K562 (cell line): ENCODE measurements around the gene LMO2. TPM values are rescaled to one million over a fixed set of nuclear protein-coding genes. Genes with fewer than 3 reads are reported as not detected.
A peak's percentile ranks its signal among the peaks of the same experiment; 100 is the strongest.

ENCODE experiments used
- ATAC-seq: fragments of 200-7000 bp; cut with Tn5 transposase; 3 replicates; pipeline ENCODE4 v1.9.1; 2020; ENCODE audit warnings: moderate library complexity
- BruUV-seq: library from RNA; stranded (reverse); fragments of 400-500 nt; replicated peaks from 2 replicates; lab custom pipeline; 2021; lab: Mats Ljungman, UMichigan
- CTCF ChIA-PET: fragments of 300-600 bp; formaldehyde crosslinking; extraction: SDS; loops from one replicate; lab custom pipeline; 2021; ENCODE audit warnings: low intra/inter-chr PET ratio; lab: Yijun Ruan, JAX
- POLR2A ChIA-PET: fragments of 300-600, 350-650 bp; sonication (Branson Sonifier 250); formaldehyde crosslinking; extraction: SDS; loops from one replicate; lab custom pipeline; 2021; ENCODE audit warnings: antibody characterized with exemption, inconsistent platforms; lab: Yijun Ruan, JAX
- DNase-seq, 4 experiments: peaks; one replicate each; pipeline versions ENCODE4 v3.0.0 to v3.0.0-alpha.2; 2011 to 2018; ENCODE audit warnings: low spot score in 3 of 4, mixed read lengths in 3 of 4; ENCODE audit errors: extremely low read depth in 1 of 4
- FAIRE-seq: peaks from 2 replicates; lab custom pipeline; 2011; peaks lifted over from hg19 to GRCh38; lab: Jason Lieb, UNC
- H2AFZ ChIP-seq: 2 replicates; pipeline ENCODE4 v1.6.0; 2011; ENCODE audit warnings: low read depth, low read length, control low read depth, inconsistent platforms
- H3K27ac ChIP-seq: fragments of 200-600 bp; 3 replicates; pipeline ENCODE4 v1.8.0; 2011; ENCODE audit warnings: low read depth, mild to moderate bottlenecking, control low read depth, inconsistent platforms, low read length, moderate library complexity, mixed read lengths; ENCODE audit errors: extremely low read depth
- H3K27me3 ChIP-seq, 2 experiments: fragments of 300-600 bp in 1 of 2; 2 replicates in 1 of 2; 3 replicates in 1 of 2; pipeline versions ENCODE4 v1.6.0 to v1.8.0; 2011; ENCODE audit warnings: inconsistent platforms in 2 of 2, low read length in 2 of 2, mild to moderate bottlenecking in 1 of 2, mixed read lengths in 1 of 2, moderate library complexity in 1 of 2; ENCODE audit not compliant: control insufficient read depth in 2 of 2, insufficient read depth in 2 of 2
- H3K36me3 ChIP-seq: fragments of 300-600 bp; 3 replicates; pipeline ENCODE4 v1.8.0; 2011; ENCODE audit warnings: mild to moderate bottlenecking, low read length, inconsistent platforms; ENCODE audit not compliant: control insufficient read depth, insufficient read depth
- H3K4me1 ChIP-seq, 2 experiments: fragments of 200-600 bp in 1 of 2; replicated peaks in 1 of 2; 2 replicates in 1 of 2; 3 replicates in 1 of 2; pipeline versions ENCODE4 v1.5.1 to v1.8.0; 2011; ENCODE audit warnings: inconsistent platforms in 2 of 2, low read length in 2 of 2, mild to moderate bottlenecking in 1 of 2, mixed read lengths in 1 of 2, moderate library complexity in 1 of 2; ENCODE audit not compliant: control insufficient read depth in 2 of 2, insufficient read depth in 2 of 2
- H3K4me2 ChIP-seq: 2 replicates; pipeline ENCODE4 v1.6.1; 2011; ENCODE audit warnings: low read length, control low read depth, inconsistent platforms, mixed read lengths; ENCODE audit not compliant: insufficient read depth
- H3K4me3 ChIP-seq: fragments of 200-600 bp; sonication (generic), shearing (Covaris generic); 2 replicates; pipeline ENCODE4 v1.5.1; 2016; ENCODE audit warnings: control low read depth, inconsistent platforms
- H3K79me2 ChIP-seq: fragments of 200-600 bp; 3 replicates; pipeline ENCODE4 v1.8.0; 2011; ENCODE audit warnings: low read length, inconsistent platforms; ENCODE audit not compliant: control insufficient read depth, insufficient read depth
- H3K9ac ChIP-seq, 2 experiments: 2 replicates each; pipeline versions ENCODE4 v1.6.0 to v1.6.1; 2011; ENCODE audit warnings: low read depth in 2 of 2, low read length in 2 of 2, control low read depth in 1 of 2, inconsistent platforms in 1 of 2, mild to moderate bottlenecking in 1 of 2, mixed read lengths in 1 of 2; ENCODE audit not compliant: insufficient read depth in 1 of 2
- H3K9me1 ChIP-seq: one replicate; pipeline ENCODE4 v1.6.0; 2011; ENCODE audit warnings: inconsistent platforms, mild to moderate bottlenecking, low read length, moderate library complexity; ENCODE audit not compliant: control insufficient read depth, insufficient read depth
- H3K9me3 ChIP-seq: replicated peaks from 2 replicates; pipeline ENCODE4 v1.5.1; 2011; ENCODE audit warnings: low read depth, low read length, inconsistent platforms; ENCODE audit not compliant: control insufficient read depth, insufficient read depth
- H4K20me1 ChIP-seq: replicated peaks from 2 replicates; pipeline ENCODE4 v1.6.1; 2011; ENCODE audit warnings: low read length, inconsistent platforms, mixed read lengths; ENCODE audit not compliant: control insufficient read depth, insufficient read depth
- FOXA3 ChIP-seq, 2 experiments: fragments of 450-650 bp in 1 of 2; sonication (generic) in 1 of 2; formaldehyde crosslinking; IDR thresholded peaks in 1 of 2; conservative IDR thresholded peaks in 1 of 2; 2 replicates each; pipeline versions ENCODE4 v1.4.0 to v1.8.0; 2020 to 2022; ENCODE audit warnings: mild to moderate bottlenecking in 2 of 2, missing genetic modification reagents in 1 of 2
- GATAD2A ChIP-seq: fragments of 450-650 bp; IDR thresholded peaks from 2 replicates; pipeline ENCODE4 v1.6.1; 2017
- HBP1 ChIP-seq: fragments of 450-650 bp; formaldehyde crosslinking; IDR thresholded peaks from 2 replicates; pipeline ENCODE4 v1.4.0; 2022; ENCODE audit warnings: missing genetic modification characterization
- HDAC1 ChIP-seq, 2 experiments: fragments of 450-650 bp; IDR thresholded peaks; 2 replicates each; pipeline ENCODE4 v1.6.1; 2016 to 2017; ENCODE audit warnings: inconsistent platforms in 1 of 2, mild to moderate bottlenecking in 1 of 2, moderate library complexity in 1 of 2
- RBM17 ChIP-seq: fragments of 200-400 bp; formaldehyde crosslinking; IDR thresholded peaks from 2 replicates; pipeline ENCODE4 v1.6.1; 2017; ENCODE audit warnings: low read depth, mild to moderate bottlenecking, low read length, borderline replicate concordance
- RCOR1 ChIP-seq, 2 experiments: IDR thresholded peaks; 2 replicates each; pipeline ENCODE4 v1.6.1; 2012; ENCODE audit warnings: low read depth in 2 of 2, low read length in 2 of 2, borderline replicate concordance in 1 of 2, improper control_type of control experiment in 1 of 2
- THRA ChIP-seq: fragments of 450-650 bp; IDR thresholded peaks from 2 replicates; pipeline ENCODE4 v1.6.1; 2017; ENCODE audit warnings: mild to moderate bottlenecking, moderate library complexity
- YY1 ChIP-seq, 3 experiments: IDR thresholded peaks; 2 replicates each; pipeline ENCODE4 v1.6.1; 2011; ENCODE audit warnings: low read length in 2 of 3, mild to moderate bottlenecking in 2 of 3, moderate library complexity in 2 of 3, borderline replicate concordance in 1 of 3, control low read depth in 1 of 3, low read depth in 1 of 3; ENCODE audit not compliant: insufficient read depth in 3 of 3, insufficient replicate concordance in 2 of 3, control insufficient read depth in 1 of 3, insufficient read length in 1 of 3; ENCODE audit errors: extremely low read depth in 1 of 3
- ZBTB11 ChIP-seq, 3 experiments: fragments of 200-800 bp in 1 of 3; fragments of 250-450 bp in 1 of 3; fragments of 450-650 bp in 1 of 3; sonication (Bioruptor Pico) in 1 of 3; sonication (Bioruptor generic) in 1 of 3; formaldehyde crosslinking in 1 of 3; IDR thresholded peaks; 2 replicates each; pipeline versions ENCODE4 v1.6.1 to v1.8.0; 2016 to 2022; ENCODE audit warnings: mild to moderate bottlenecking in 2 of 3, missing genetic modification characterization in 2 of 3, missing compliant biosample characterization in 1 of 3, moderate library complexity in 1 of 3
- ZNF324 ChIP-seq: fragments of 250-450 bp; sonication (Bioruptor Pico); IDR thresholded peaks from 2 replicates; pipeline ENCODE4 v1.4.0; 2020; ENCODE audit warnings: mild to moderate bottlenecking
- WGBS: fragments of 100-300 bp; shearing (Covaris generic); methylation state at CpG from one replicate; pipeline ENCODE4 v1.1.6; 2016; ENCODE audit warnings: low coverage, mixed read lengths; ENCODE audit not compliant: insufficient coverage; ENCODE audit errors: missing lambda C conversion rate; 5-methylcytosine and 5-hydroxymethylcytosine counted together
- in situ Hi-C: fragments of 300-500 bp; cut with MboI; formaldehyde crosslinking; loops from 4 replicates; pipeline ENCODE4 v1.15.0; 2018; ENCODE audit warnings: inconsistent platforms, mixed read lengths
- intact Hi-C: fragments of 100-400 bp; cut with micrococcal nuclease; formaldehyde crosslinking; loops from 2 replicates; pipeline ENCODE4 v1.14.2; 2022
- polyA plus RNA-seq, 8 experiments: library from polyadenylated mRNA; depleted of rRNA in 4 of 8; stranded (reverse) in 5 of 8; unstranded in 3 of 8; fragments of >200 nt; fragmentation: Nextera tagmentation in 2 of 8; fragmentation: Illumina TruSeq in 1 of 8; extraction: Ambion mirVana in 2 of 8; extraction: Trizol in 1 of 8; gene quantifications; 2 replicates each; pipeline versions ENCODE4 v1.2.1 to v1.2.3, GENCODE V29; 2011 to 2014; ENCODE audit warnings: inconsistent platforms in 1 of 8, missing spikeins in 1 of 8
- total RNA-seq, 7 experiments: library from RNA; depleted of rRNA in 6 of 7; stranded (reverse); fragments of >200 nt in 6 of 7; fragmentation: Illumina TruSeq in 2 of 7; extraction: Trizol in 2 of 7; gene quantifications; 2 replicates each; pipeline versions ENCODE4 v1.2.1 to v1.2.3, GENCODE V29; 2011 to 2021; ENCODE audit warnings: low replicate concordance in 1 of 7

Gene LMO2
- total and polyA plus RNA-seq, 9 of the 15 experiments (the other 6 are each of a cell fraction or from before 2014, with no cell fraction given) = 6.9 to 126 (median 91.5) TPM

- Histone ChIP-seq H3K27ac (peak overlapping the region; percentile 85), H2AFZ (peak overlapping the region; percentile 78), H3K9me3 (peaks cover 7% of the 10 kb centered on the region), H3K9ac (peak overlapping the region; percentile 30 to 72; a peak in 3 of 4 replicates), H3K79me2 (no peaks in the 10 kb centered on the region; the same call in 2 of the 3 replicates), H3K27me3 (no peaks in the 10 kb centered on the region), H3K36me3 (no peaks in the 10 kb centered on the region), H3K9me1 (no peaks in the 10 kb centered on the region), H4K20me1 (no peaks in the 10 kb centered on the region), H3K4me2 (peak overlapping the region; percentile 86), H3K4me3 (0 out of 2 replicates have a peak overlapping the region, but pooled peaks have one; percentile 8), H3K4me1 (peaks cover 36 to 85% of the 10 kb centered on the region in 2 experiments)
- ChIA-PET POLR2A (interaction anchor here (0.6 to 1.9 kb wide), 9 partner anchors 8 to 74 kb away, joined by 3 to 8 read pairs (median 3); partner anchors contain the start of gene LMO2), CTCF (no interaction called here)
- FAIRE-seq (peak; percentile 89), ATAC-seq (peak; percentile 67), DNase-seq (peak; percentile 67 to 95 (median 78))
- intact Hi-C loops = loop anchor here (1.0 kb wide), 1 partner anchor 44 kb away; no protein-coding TSS in a partner anchor
- in situ Hi-C loops = no loop called here
- WGBS = 3% methylated on average over 14 of the region's 15 CpGs
- BruUV-seq = TSS peak; percentile 34
- peak in 1 of 3 experiments; percentile 68; a peak in 1 of 6 replicates for TF ChIP-seq ZBTB11 (CRISPR knock-in tag; IDR thresholded peaks at IDR 0.05)
- TF ChIP-seq YY1 (IDR thresholded peaks at IDR 0.05; ENCODE audit: borderline replicate concordance in 1 of 3, control insufficient read depth in 1 of 3, extremely low read depth in 1 of 3, insufficient read depth in 3 of 3, insufficient read length in 1 of 3, insufficient replicate concordance in 2 of 3, low read depth in 1 of 3, low read length in 2 of 3) = no peak
- TF ChIP-seq THRA = no peak
- peak in 1 of 2 experiments; percentile 65; a peak in 2 of 4 replicates for TF ChIP-seq HDAC1 (IDR thresholded peaks at IDR 0.05)
- no peak for TF ChIP-seq HBP1 (CRISPR knock-in tag)
- peak in 1 of 2 experiments; percentile 86; a peak in 2 of 4 replicates for TF ChIP-seq RCOR1 (IDR thresholded peaks at IDR 0.05; ENCODE audit: borderline replicate concordance in 1 of 2, low read depth in 2 of 2, low read length in 2 of 2)
- no peak for TF ChIP-seq RBM17
- TF ChIP-seq GATAD2A = peak; percentile 50; the same call in 1 of the 2 replicates
- no peak for TF ChIP-seq ZNF324 (CRISPR knock-in tag)
- peak in 1 of 2 experiments; percentile 35; a peak in 2 of 4 replicates for TF ChIP-seq FOXA3 (CRISPR knock-in tag; conservative IDR thresholded peaks at IDR 0.05 in 1 of 2, IDR thresholded peaks at IDR 0.05 in 1 of 2)
Measured at GRCh38 chr11:33936725-33937604, 45.1 kb upstream of the LMO2 start.
